HG03097 (cell line): ENCODE data around the gene WDR89.
"Not testable (repeated sequence)": the region's sequence is repeated elsewhere in the genome, so short reads cannot be mapped to it uniquely, and the experiment has no call there.

ENCODE experiments used
- ATAC-seq: cut with Tn5 transposase; IDR thresholded peaks from one replicate; pipeline ENCODE4 v1.9.1; 2021; ENCODE audit not compliant: unreplicated experiment, low FRiP score

WDR89 gene

GRCh38 chr14:63641473-63642228 lies at the start of gene WDR89:
WDR89 (minus strand) TSS chr14:63641871; CDS start chr14:63599942, 41,929 bp downstream.
- peak; percentile 80 for ATAC-seq

GRCh38 chr14:63689132-63689531 lies 47.5 kb upstream of the WDR89 start:
- ATAC-seq = no peak

GRCh38 chr14:63686926-63687325 lies 45.3 kb upstream of the WDR89 start:
- no peak for ATAC-seq

- no peak for ATAC-seq
These were observed 43.7 kb upstream of the WDR89 start for GRCh38 chr14:63685401-63685800.

GRCh38 chr14:63682727-63683593 lies 41.3 kb upstream of the WDR89 start:
- ATAC-seq = no peak

GRCh38 chr14:63678536-63678935 lies 36.9 kb upstream of the WDR89 start:
- ATAC-seq = no peak

GRCh38 chr14:63677891-63678379 lies 36.3 kb upstream of the WDR89 start:
- ATAC-seq = no peak

GRCh38 chr14:63676615-63677014 lies 34.9 kb upstream of the WDR89 start:
- no peak for ATAC-seq

GRCh38 chr14:63673886-63674497 lies 32.3 kb upstream of the WDR89 start:
- no peak for ATAC-seq

GRCh38 chr14:63673255-63673654 lies 31.6 kb upstream of the WDR89 start:
- ATAC-seq = no peak

- peak; percentile 65 for ATAC-seq
These were observed 30.9 kb upstream of the WDR89 start for GRCh38 chr14:63672417-63673180.

GRCh38 chr14:63671987-63672386 lies 30.3 kb upstream of the WDR89 start:
- ATAC-seq = no peak

- peak; percentile 44 for ATAC-seq
These were observed 29.0 kb upstream of the WDR89 start for GRCh38 chr14:63670692-63671091.

GRCh38 chr14:63666335-63666734 lies 24.7 kb upstream of the WDR89 start:
- no peak for ATAC-seq

- ATAC-seq = no peak
These were observed 22.0 kb upstream of the WDR89 start for GRCh38 chr14:63663428-63664341.

- no peak for ATAC-seq
These were observed 21.1 kb upstream of the WDR89 start for GRCh38 chr14:63662776-63663175.

GRCh38 chr14:63661881-63662280 lies 20.2 kb upstream of the WDR89 start:
- not testable (repeated sequence) for ATAC-seq

GRCh38 chr14:63659726-63660125 lies 18.1 kb upstream of the WDR89 start:
- no peak for ATAC-seq

- ATAC-seq = no peak
These were observed 14.5 kb upstream of the WDR89 start for GRCh38 chr14:63656194-63656593.
